Common myeloid progenitor, CD34-positive (primary cell): Measurements from ENCODE around the gene ZNF691.

Experiments
- CTCF ChIA-PET: fragments of 350-600 bp; sonication (Branson Sonifier 250); formaldehyde crosslinking; loops from one replicate; lab custom pipeline; 2021; ENCODE audit warnings: antibody characterized with exemption; lab: Charles Lee
- POLR2A ChIA-PET: fragments of 350-600 bp; sonication (Branson Sonifier 250); formaldehyde crosslinking; loops from one replicate; lab custom pipeline; 2021; ENCODE audit warnings: antibody characterized with exemption; lab: Charles Lee
- DNase-seq, 3 donors: peaks; one replicate each; pipeline versions ENCODE4 v3.0.0 to v3.0.0-alpha.2; 2013
- H3K27ac ChIP-seq, 2 experiments: 1 replicate in 1 of 2; 2 replicates in 1 of 2; pipeline ENCODE4 v1.7.0; 2013; ENCODE audit warnings: inconsistent platforms in 2 of 2, low read length in 2 of 2, mild to moderate bottlenecking in 2 of 2, low read depth in 1 of 2, moderate library complexity in 1 of 2; ENCODE audit not compliant: severe bottlenecking in 2 of 2, insufficient read depth in 1 of 2, poor library complexity in 1 of 2
- H3K27me3 ChIP-seq, 5 experiments: replicated peaks in 2 of 5; 1 replicate in 3 of 5; 2 replicates in 2 of 5; pipeline versions ENCODE4 v1.6.1 to v1.7.0; 2013; ENCODE audit warnings: low read length in 4 of 5, mild to moderate bottlenecking in 2 of 5, moderate library complexity in 2 of 5, inconsistent platforms in 1 of 5; ENCODE audit not compliant: insufficient read depth in 5 of 5, control insufficient read depth in 4 of 5
- H3K36me3 ChIP-seq, 4 experiments: 1 replicate in 2 of 4; 2 replicates in 2 of 4; pipeline versions ENCODE4 v1.6.1 to v1.7.0; 2013; ENCODE audit warnings: low read length in 3 of 4, control low read depth in 1 of 4, mild to moderate bottlenecking in 1 of 4; ENCODE audit not compliant: control insufficient read depth in 4 of 4, insufficient read depth in 4 of 4
- H3K4me1 ChIP-seq, 4 experiments: 1 replicate in 3 of 4; 2 replicates in 1 of 4; pipeline versions ENCODE4 v1.6.1 to v1.7.1; 2013; ENCODE audit warnings: low read length in 3 of 4, mild to moderate bottlenecking in 3 of 4, control low read depth in 1 of 4, inconsistent platforms in 1 of 4, moderate library complexity in 1 of 4; ENCODE audit not compliant: control insufficient read depth in 4 of 4, insufficient read depth in 4 of 4; ENCODE audit errors: control extremely low read depth in 1 of 4
- H3K4me3 ChIP-seq, 7 experiments: 1 replicate in 4 of 7; 2 replicates in 3 of 7; pipeline versions ENCODE4 v1.5.1 to v1.7.0; 2013; ENCODE audit warnings: mild to moderate bottlenecking in 7 of 7, low read length in 6 of 7, moderate library complexity in 6 of 7, inconsistent platforms in 2 of 7, low read depth in 2 of 7, control low read depth in 1 of 7; ENCODE audit not compliant: insufficient read depth in 4 of 7, control insufficient read depth in 1 of 7; ENCODE audit errors: extremely low read depth in 1 of 7
- H3K9me3 ChIP-seq, 5 experiments: 1 replicate in 4 of 5; 2 replicates in 1 of 5; pipeline versions ENCODE4 v1.6.1 to v1.7.1; 2013; ENCODE audit warnings: low read length in 4 of 5, mild to moderate bottlenecking in 2 of 5, inconsistent platforms in 1 of 5, low read depth in 1 of 5, moderate library complexity in 1 of 5; ENCODE audit not compliant: control insufficient read depth in 4 of 5, insufficient read depth in 2 of 5; ENCODE audit errors: control extremely low read depth in 1 of 5
- WGBS: methylation state at CpG from one replicate; pipeline ENCODE4 v1.1.5; 2013; ENCODE audit not compliant: insufficient coverage; 5-methylcytosine and 5-hydroxymethylcytosine counted together

ZNF691 gene

DNA sequence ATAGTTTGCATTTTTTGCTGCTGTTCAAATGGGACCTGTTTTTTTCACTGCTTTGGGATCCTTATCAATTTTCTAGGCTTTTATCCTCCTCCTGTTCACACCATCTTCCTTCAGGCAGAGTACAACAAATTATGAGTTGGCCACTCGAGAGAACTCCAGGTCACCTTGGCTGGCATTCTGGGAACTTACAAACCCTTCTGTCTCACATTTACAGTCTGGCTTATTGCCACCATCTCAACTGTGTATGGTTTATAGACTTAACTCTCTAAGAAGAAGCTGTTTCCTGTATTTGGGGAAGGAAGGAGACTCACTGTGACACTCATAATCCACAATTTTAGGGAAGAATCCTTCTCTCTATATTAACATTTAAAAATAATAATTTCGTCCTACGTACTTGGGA is 5.4 kb upstream of the ZNF691 start:
- no peak overlapping the region for H3K4me3 ChIP-seq
- DNase-seq = no peak
- H3K9me3 ChIP-seq = no peaks in the 10 kb centered on the region
- no peaks in the 10 kb centered on the region for H3K27me3 ChIP-seq
- whole genome bisulfite sequencing = 100% methylated on average over 1 of the region's 3 CpGs
- H3K27ac ChIP-seq = no peak overlapping the region
- ChIA-PET POLR2A (no interaction called here), CTCF (no interaction called here)
- peaks cover 6 to 30% (median 21%) of the 10 kb centered on the region in 4 experiments for H3K36me3 ChIP-seq
- H3K4me1 ChIP-seq = peaks cover 4 to 5% (median 5%) of the 10 kb centered on the region in 4 experiments

DNA sequence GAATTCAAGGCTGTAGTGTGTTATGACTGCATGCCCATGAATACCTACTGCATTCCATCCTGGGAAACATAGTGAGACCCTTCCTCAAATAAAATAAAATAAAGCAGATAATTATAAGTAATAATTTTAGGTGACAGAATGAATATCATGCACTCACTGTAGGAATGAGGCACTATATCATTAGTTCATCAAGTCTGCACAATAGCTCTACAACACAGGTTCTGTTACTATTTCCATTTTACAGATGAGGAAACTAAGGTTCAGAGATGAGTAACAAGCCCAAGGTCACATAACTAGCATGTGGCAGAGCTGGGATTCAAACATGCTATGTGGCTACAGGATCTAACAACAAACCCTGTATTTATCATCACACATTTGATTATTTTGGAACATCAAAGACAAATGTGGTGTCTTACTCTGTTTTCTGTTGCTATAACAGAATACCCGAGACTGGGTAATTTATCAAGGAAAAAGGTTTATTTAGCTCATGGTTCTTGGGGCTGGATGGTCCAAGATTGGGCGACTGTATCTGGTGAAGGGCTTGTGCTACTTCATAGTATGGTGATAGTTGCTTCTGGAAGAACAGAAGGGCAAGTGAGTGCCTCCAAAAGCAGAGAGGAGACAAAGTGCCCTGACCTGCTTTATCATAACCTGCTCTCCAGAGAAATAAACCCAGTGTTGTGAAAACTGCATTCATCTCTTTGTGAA is 4.8 kb upstream of the ZNF691 start:
- Histone ChIP-seq H3K4me1 (peaks cover 4 to 7% (median 6%) of the 10 kb centered on the region in 4 experiments), H3K9me3 (no peaks in the 10 kb centered on the region), H3K36me3 (peaks cover 6 to 30% (median 21%) of the 10 kb centered on the region in 4 experiments), H3K4me3 (no peak overlapping the region), H3K27me3 (no peaks in the 10 kb centered on the region), H3K27ac (no peak overlapping the region)
- no peak for DNase-seq
- WGBS = 72% methylated on average over 2 of the region's 2 CpGs
- ChIA-PET POLR2A (no interaction called here), CTCF (no interaction called here)

DNA sequence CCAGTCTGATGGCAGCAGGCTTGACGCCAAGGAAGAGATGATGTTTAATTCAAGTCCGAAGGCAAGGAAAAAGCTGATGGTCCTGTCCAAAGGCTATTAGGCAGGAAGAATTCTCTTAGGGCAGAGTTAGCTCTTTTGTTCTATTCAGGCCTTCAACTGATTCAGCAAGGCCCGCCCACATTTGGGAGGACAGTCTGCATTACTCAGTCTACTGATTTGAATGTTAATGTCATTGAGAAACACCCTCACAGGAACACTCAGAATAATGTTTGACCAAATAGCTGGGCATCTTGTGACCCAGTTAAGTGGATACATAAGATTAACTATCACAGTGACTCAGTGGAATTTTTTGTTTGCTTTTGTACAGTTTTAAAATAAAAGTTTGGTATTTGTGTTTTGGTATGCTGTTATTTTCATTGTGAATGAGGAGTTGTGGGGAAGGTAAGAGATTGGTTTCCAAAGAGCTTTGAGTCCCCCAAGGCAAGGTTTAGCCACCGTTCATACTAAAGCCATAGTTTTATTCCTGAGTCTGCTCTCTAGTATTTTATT is 1.7 kb upstream of the ZNF691 start:
- no peak overlapping the region for H3K27ac ChIP-seq
- DNase-seq = no peak
- POLR2A ChIA-PET = no interaction called here
- no peak overlapping the region for H3K4me3 ChIP-seq
- peaks cover 4 to 37% (median 21%) of the 10 kb centered on the region in 4 experiments for H3K36me3 ChIP-seq
- no peaks in the 10 kb centered on the region for H3K27me3 ChIP-seq
- CTCF ChIA-PET = interaction anchor here (0.5 to 2.7 kb wide), 5 partner anchors 20 to 229 kb away, joined by 3 to 7 read pairs (median 3); no protein-coding TSS in a partner anchor
- 100% methylated on average over 2 of the region's 4 CpGs for WGBS
- no peaks in the 10 kb centered on the region for H3K9me3 ChIP-seq
- peaks cover 8 to 22% (median 16%) of the 10 kb centered on the region in 4 experiments for H3K4me1 ChIP-seq

DNA sequence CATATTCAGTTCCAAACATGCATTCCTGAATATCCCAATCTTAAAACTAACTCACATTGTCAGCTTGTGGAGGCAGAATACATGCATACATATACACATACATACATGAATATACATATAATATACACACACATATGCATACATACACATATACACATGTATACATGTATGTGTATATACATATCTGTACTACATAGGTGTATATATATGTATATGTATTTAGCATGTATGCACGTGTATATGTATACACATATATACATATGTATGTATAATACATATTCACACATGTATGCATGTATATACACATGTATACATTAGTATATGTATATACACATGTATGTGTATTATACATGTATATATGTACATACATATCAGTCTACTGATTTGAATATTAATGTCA is 1.2 kb upstream of the ZNF691 start:
- WGBS = no CpG with 5 or more reads among the region's 1 CpG
- Histone ChIP-seq H3K9me3 (no peaks in the 10 kb centered on the region), H3K4me3 (no peak overlapping the region), H3K4me1 (peaks cover 8 to 22% (median 16%) of the 10 kb centered on the region in 4 experiments), H3K27ac (no peak overlapping the region), H3K36me3 (peaks cover 4 to 41% (median 24%) of the 10 kb centered on the region in 4 experiments), H3K27me3 (no peaks in the 10 kb centered on the region)
- ChIA-PET CTCF (interaction anchor here (0.5 to 2.7 kb wide), 6 partner anchors 9 to 228 kb away, joined by 3 to 7 read pairs (median 3); no protein-coding TSS in a partner anchor), POLR2A (no interaction called here)
- DNase-seq = no peak

DNA sequence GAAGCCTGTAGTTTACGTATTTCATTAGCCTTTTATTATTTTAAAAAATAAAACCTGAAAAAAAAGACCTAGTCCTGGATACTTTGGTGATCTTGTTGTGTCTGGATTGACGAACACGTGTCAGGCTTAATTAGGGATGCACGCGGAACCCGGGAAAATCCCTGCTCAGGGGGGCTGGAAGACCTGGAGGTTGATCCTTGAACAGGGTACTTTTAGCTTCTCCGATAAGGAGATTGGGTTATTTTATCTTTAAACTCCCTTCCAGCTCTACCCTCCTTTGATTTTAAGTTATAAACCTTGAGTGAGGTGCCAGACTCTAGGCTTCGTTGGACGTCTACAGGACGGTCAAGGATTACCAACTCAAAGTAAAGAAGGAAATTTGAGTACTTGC is 552 bp upstream of the ZNF691 start:
- Histone ChIP-seq H3K9me3 (peaks cover 0 to 3% (median 0%) of the 10 kb centered on the region in 5 experiments), H3K36me3 (peaks cover 7 to 48% (median 30%) of the 10 kb centered on the region in 4 experiments), H3K4me1 (peaks cover 8 to 22% (median 16%) of the 10 kb centered on the region in 4 experiments), H3K27ac (peak overlapping the region in 1 of 2 experiments; percentile 83), H3K27me3 (no peaks in the 10 kb centered on the region), H3K4me3 (peak overlapping the region; percentile 74 to 91 (median 85))
- DNase-seq = no peak
- ChIA-PET CTCF (interaction anchor here (0.7 to 2.7 kb wide), 11 partner anchors 8 to 228 kb away, joined by 3 to 8 read pairs (median 3); partner anchors contain the start of genes C1orf50 and P3H1), POLR2A (interaction anchor here (1.0 kb wide), 1 partner anchor 29 kb away, joined by 3 read pairs; the partner anchor contains the start of genes ERMAP and SVBP)
- 2% methylated on average over 7 of the region's 10 CpGs for WGBS

DNA sequence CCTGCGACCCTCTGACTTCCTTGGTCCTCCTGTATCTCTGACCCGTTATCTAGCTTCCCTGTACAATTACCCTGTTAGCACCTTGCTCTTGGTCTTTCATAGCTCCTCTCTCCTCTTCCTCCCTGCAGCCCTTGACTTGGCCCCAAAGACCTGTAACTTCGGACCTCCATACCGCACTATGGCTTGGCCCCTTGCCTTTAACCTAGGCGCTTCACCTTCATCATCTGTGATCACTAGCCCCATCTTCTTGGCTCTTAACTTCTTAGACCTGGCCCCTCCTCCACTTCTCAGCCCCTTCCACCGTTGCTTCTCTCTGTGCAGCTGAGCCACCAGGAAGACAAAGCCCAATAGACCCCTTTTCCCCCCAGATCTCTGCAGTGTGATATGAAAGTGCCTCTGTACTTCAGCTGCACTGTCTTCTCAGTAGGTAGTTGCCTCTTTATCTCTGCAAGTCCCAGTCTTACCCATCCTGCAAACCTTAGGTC is 740 bp downstream of the ZNF691 start:
- Histone ChIP-seq H3K27me3 (no peaks in the 10 kb centered on the region), H3K4me1 (peaks cover 8 to 22% (median 16%) of the 10 kb centered on the region in 4 experiments), H3K27ac (peak overlapping the region; percentile 7 to 83), H3K36me3 (peaks cover 7 to 53% (median 37%) of the 10 kb centered on the region in 4 experiments), H3K4me3 (peak overlapping the region; percentile 74 to 91 (median 85)), H3K9me3 (peaks cover 0 to 16% (median 6%) of the 10 kb centered on the region in 5 experiments)
- peak in 1 of 3 donors; percentile 12 for DNase-seq
- POLR2A ChIA-PET = interaction anchor here (0.6 to 0.7 kb wide), 2 partner anchors 80 to 192 kb away, joined by 3 read pairs; partner anchors contain the start of genes C1orf50 and P3H1
- CTCF ChIA-PET = interaction anchor here (0.6 to 2.7 kb wide), 8 partner anchors 11 to 1153 kb away, joined by 3 to 8 read pairs (median 4); no protein-coding TSS in a partner anchor
- WGBS = 9% methylated on average over 6 of the region's 6 CpGs
